GM21717 (cell line): Measurements from ENCODE around the gene MDK.

Source experiments
- ATAC-seq: cut with Tn5 transposase; IDR thresholded peaks from one replicate; pipeline ENCODE4 v1.9.1; 2021; ENCODE audit warnings: mild to moderate bottlenecking, moderate library complexity; ENCODE audit not compliant: unreplicated experiment

The MDK gene

GRCh38 chr11:46347637-46348311 lies 33.7 kb upstream of the MDK start:
- no peak for ATAC-seq

- ATAC-seq, result no peak
Measured at GRCh38 chr11:46348566-46349401, 32.7 kb upstream of the MDK start.

GRCh38 chr11:46350695-46351094 lies 30.8 kb upstream of the MDK start:
- no peak for ATAC-seq

GRCh38 chr11:46351148-46351547 lies 30.3 kb upstream of the MDK start:
- no peak for ATAC-seq

GRCh38 chr11:46351606-46352005 lies 29.9 kb upstream of the MDK start:
- ATAC-seq, result no peak

GRCh38 chr11:46352063-46352841 lies 29.2 kb upstream of the MDK start:
- ATAC-seq, result no peak

- no peak for ATAC-seq
Measured at GRCh38 chr11:46353698-46354097, 27.8 kb upstream of the MDK start.

- ATAC-seq, result no peak
Measured at GRCh38 chr11:46356924-46357482, 24.5 kb upstream of the MDK start.

- no peak for ATAC-seq
Measured at GRCh38 chr11:46357483-46357936, 24.0 kb upstream of the MDK start.

- no peak for ATAC-seq
Measured at GRCh38 chr11:46359953-46360352, 21.5 kb upstream of the MDK start.

- ATAC-seq, result peak; percentile 23
Measured at GRCh38 chr11:46360878-46361277, 20.6 kb upstream of the MDK start.

GRCh38 chr11:46361283-46362155 lies 19.9 kb upstream of the MDK start:
- ATAC-seq, result peak; percentile 84

GRCh38 chr11:46362156-46363030 lies 19.1 kb upstream of the MDK start:
- ATAC-seq, result no peak

- ATAC-seq, result no peak
Measured at GRCh38 chr11:46363031-46363407, 18.4 kb upstream of the MDK start.

GRCh38 chr11:46363455-46364005 lies 17.9 kb upstream of the MDK start:
- no peak for ATAC-seq

- ATAC-seq, result no peak
Measured at GRCh38 chr11:46364056-46364455, 17.4 kb upstream of the MDK start.

GRCh38 chr11:46364791-46365190 lies 16.7 kb upstream of the MDK start:
- ATAC-seq, result no peak

- no peak for ATAC-seq
Measured at GRCh38 chr11:46366260-46366659, 15.2 kb upstream of the MDK start.

- no peak for ATAC-seq
Measured at GRCh38 chr11:46366661-46367161, 14.8 kb upstream of the MDK start.
